GM21381 (cell line): ENCODE measurements around the gene PBX1.

ENCODE experiments used
- ATAC-seq: cut with Tn5 transposase; IDR thresholded peaks from one replicate; pipeline ENCODE4 v1.9.1; 2021; ENCODE audit warnings: mild to moderate bottlenecking, moderate library complexity; ENCODE audit not compliant: unreplicated experiment

The PBX1 gene

GRCh38 chr1:164748253-164748899, 189.4 kb downstream of the PBX1 start:
- no peak for ATAC-seq

GRCh38 chr1:164753521-164754077, 194.6 kb downstream of the PBX1 start:
- ATAC-seq, result no peak

- no peak for ATAC-seq
Observed at GRCh38 chr1:164754088-164754600, 195.2 kb downstream of the PBX1 start.

GRCh38 chr1:164755690-164756089, 196.7 kb downstream of the PBX1 start:
- no peak for ATAC-seq

- ATAC-seq, result no peak
Observed at GRCh38 chr1:164756741-164757140, 197.8 kb downstream of the PBX1 start.

GRCh38 chr1:164757625-164758024, 198.6 kb downstream of the PBX1 start:
- ATAC-seq, result no peak

GRCh38 chr1:164759144-164759920, 200.3 kb downstream of the PBX1 start:
- no peak for ATAC-seq

GRCh38 chr1:164759979-164760469, 201.0 kb downstream of the PBX1 start:
- ATAC-seq, result no peak

GRCh38 chr1:164760569-164760968, 201.6 kb downstream of the PBX1 start:
- ATAC-seq, result no peak

GRCh38 chr1:164761009-164761408, 202.0 kb downstream of the PBX1 start:
- ATAC-seq, result no peak

GRCh38 chr1:164763098-164763497, 204.1 kb downstream of the PBX1 start:
- no peak for ATAC-seq

- ATAC-seq, result no peak
Observed at GRCh38 chr1:164764333-164764732, 205.3 kb downstream of the PBX1 start.

GRCh38 chr1:164765557-164765956, 206.6 kb downstream of the PBX1 start:
- ATAC-seq, result no peak

GRCh38 chr1:164765992-164766720, 207.2 kb downstream of the PBX1 start:
- ATAC-seq, result no peak

GRCh38 chr1:164767752-164768402, 208.9 kb downstream of the PBX1 start:
- no peak for ATAC-seq

- no peak for ATAC-seq
Observed at GRCh38 chr1:164768619-164769018, 209.6 kb downstream of the PBX1 start.

GRCh38 chr1:164769486-164770130, 210.6 kb downstream of the PBX1 start:
- no peak for ATAC-seq

GRCh38 chr1:164770131-164770529, 211.1 kb downstream of the PBX1 start:
- no peak for ATAC-seq

- no peak for ATAC-seq
Observed at GRCh38 chr1:164771041-164771618, 212.1 kb downstream of the PBX1 start.
